Osteoblast (primary cell): Measurements from ENCODE around the gene CATSPERD. TPM values are rescaled to one million over a fixed set of nuclear protein-coding genes. Genes with fewer than 3 reads are reported as not detected.

Experiments
- DNase-seq: peaks from one replicate; pipeline ENCODE4 v3.0.0; 2011; ENCODE audit warnings: low spot score, mixed read lengths; ENCODE audit not compliant: insufficient read length; ENCODE audit errors: missing footprints
- H2AFZ ChIP-seq: 2 replicates; pipeline ENCODE4 v1.6.0; 2011; ENCODE audit warnings: mild to moderate bottlenecking, low read length
- H3K27ac ChIP-seq: 2 replicates; pipeline ENCODE4 v1.5.1; 2011; ENCODE audit warnings: mild to moderate bottlenecking, low read depth, low read length, moderate library complexity
- H3K27me3 ChIP-seq: 2 replicates; pipeline ENCODE4 v1.6.0; 2012; ENCODE audit warnings: mild to moderate bottlenecking, control low read depth, inconsistent platforms, low read length, moderate library complexity; ENCODE audit not compliant: insufficient read depth
- H3K36me3 ChIP-seq: 2 replicates; pipeline ENCODE4 v1.5.1; 2011; ENCODE audit warnings: mild to moderate bottlenecking, low read length, control low read depth, moderate library complexity; ENCODE audit not compliant: insufficient read depth
- H3K4me1 ChIP-seq: 2 replicates; pipeline ENCODE4 v1.5.1; 2011; ENCODE audit warnings: mild to moderate bottlenecking, low read length, control low read depth, moderate library complexity; ENCODE audit not compliant: insufficient read depth
- H3K4me2 ChIP-seq: 2 replicates; pipeline ENCODE4 v1.6.0; 2011; ENCODE audit warnings: mild to moderate bottlenecking, low read length; ENCODE audit not compliant: insufficient read depth
- H3K4me3 ChIP-seq: fragments of 200-600 bp; sonication (generic); 3 replicates; pipeline ENCODE4 v1.5.1; 2012; ENCODE audit warnings: mild to moderate bottlenecking, low read length, inconsistent platforms; ENCODE audit not compliant: insufficient read depth
- H3K79me2 ChIP-seq: 2 replicates; pipeline ENCODE4 v1.6.0; 2012; ENCODE audit warnings: mild to moderate bottlenecking, low read length, control low read depth, inconsistent platforms; ENCODE audit not compliant: insufficient read depth
- H3K9me3 ChIP-seq: 2 replicates; pipeline ENCODE4 v1.5.1; 2011; ENCODE audit warnings: low read depth, low read length, control low read depth
- H4K20me1 ChIP-seq: 2 replicates; pipeline ENCODE4 v1.6.0; 2012; ENCODE audit warnings: mild to moderate bottlenecking, low read length, control low read depth; ENCODE audit not compliant: insufficient read depth
- total RNA-seq: library from RNA; depleted of rRNA; stranded (reverse); fragments of >200 nt; gene quantifications from 2 replicates; pipeline ENCODE4 v1.2.3, GENCODE V29; 2012
- TF ChIP-seq, protein P1 (sequence below): IDR thresholded peaks from 2 replicates; pipeline ENCODE4 v1.5.1; 2011; ENCODE audit warnings: mild to moderate bottlenecking, low read depth, low read length, moderate library complexity; ENCODE audit errors: extremely low read depth

CATSPERD gene
- total RNA-seq, 1 donor, result under 0.01 TPM

DNA sequence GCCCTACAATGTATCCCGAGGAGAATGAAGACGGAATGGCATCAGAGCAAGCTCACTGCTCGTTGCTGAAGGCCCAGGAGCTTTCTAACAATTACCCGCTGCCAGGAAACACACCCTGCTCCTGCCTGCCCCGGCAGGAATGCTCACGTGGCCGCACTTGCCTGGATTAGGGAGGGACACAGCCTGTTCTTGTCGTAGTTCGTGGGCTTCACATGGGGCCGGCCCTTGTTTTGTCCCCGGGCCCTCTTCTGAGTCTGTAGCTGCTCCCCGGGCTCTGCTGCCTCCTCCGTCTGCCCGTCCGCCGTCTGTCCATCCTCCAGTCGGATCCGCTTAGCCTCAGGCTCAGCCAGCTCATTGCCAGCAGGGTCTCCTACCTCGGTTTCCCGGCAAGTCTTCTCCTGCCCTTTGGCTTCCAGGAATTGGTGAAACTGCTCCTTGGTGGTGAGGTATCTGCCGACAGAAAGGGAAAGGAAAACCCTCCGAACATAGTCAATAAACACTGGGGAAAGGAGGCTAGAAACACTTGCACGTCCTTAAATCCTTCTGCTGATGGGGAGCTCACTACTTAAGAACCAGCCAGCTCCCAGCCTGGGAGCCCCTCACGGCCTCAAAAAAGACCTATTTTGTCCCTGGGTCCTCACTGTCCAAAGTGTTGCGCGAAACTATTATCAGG, 69.6 kb downstream of the CATSPERD start:
- Histone ChIP-seq H3K4me2 (peak overlapping the region; percentile 100), H3K4me1 (peaks cover 4% of the 10 kb centered on the region), H2AFZ (peak overlapping the region; percentile 72), H4K20me1 (peaks cover 9% of the 10 kb centered on the region), H3K9me3 (no peaks in the 10 kb centered on the region), H3K4me3 (peak overlapping the region; percentile 95), H3K79me2 (peaks cover 12% of the 10 kb centered on the region), H3K27ac (peak overlapping the region; percentile 97), H3K36me3 (peaks cover 36% of the 10 kb centered on the region), H3K27me3 (no peaks in the 10 kb centered on the region)
- TF ChIP-seq, protein P1, sequence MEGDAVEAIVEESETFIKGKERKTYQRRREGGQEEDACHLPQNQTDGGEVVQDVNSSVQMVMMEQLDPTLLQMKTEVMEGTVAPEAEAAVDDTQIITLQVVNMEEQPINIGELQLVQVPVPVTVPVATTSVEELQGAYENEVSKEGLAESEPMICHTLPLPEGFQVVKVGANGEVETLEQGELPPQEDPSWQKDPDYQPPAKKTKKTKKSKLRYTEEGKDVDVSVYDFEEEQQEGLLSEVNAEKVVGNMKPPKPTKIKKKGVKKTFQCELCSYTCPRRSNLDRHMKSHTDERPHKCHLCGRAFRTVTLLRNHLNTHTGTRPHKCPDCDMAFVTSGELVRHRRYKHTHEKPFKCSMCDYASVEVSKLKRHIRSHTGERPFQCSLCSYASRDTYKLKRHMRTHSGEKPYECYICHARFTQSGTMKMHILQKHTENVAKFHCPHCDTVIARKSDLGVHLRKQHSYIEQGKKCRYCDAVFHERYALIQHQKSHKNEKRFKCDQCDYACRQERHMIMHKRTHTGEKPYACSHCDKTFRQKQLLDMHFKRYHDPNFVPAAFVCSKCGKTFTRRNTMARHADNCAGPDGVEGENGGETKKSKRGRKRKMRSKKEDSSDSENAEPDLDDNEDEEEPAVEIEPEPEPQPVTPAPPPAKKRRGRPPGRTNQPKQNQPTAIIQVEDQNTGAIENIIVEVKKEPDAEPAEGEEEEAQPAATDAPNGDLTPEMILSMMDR, result no peak
- DNase-seq, result peak; percentile 80

DNA sequence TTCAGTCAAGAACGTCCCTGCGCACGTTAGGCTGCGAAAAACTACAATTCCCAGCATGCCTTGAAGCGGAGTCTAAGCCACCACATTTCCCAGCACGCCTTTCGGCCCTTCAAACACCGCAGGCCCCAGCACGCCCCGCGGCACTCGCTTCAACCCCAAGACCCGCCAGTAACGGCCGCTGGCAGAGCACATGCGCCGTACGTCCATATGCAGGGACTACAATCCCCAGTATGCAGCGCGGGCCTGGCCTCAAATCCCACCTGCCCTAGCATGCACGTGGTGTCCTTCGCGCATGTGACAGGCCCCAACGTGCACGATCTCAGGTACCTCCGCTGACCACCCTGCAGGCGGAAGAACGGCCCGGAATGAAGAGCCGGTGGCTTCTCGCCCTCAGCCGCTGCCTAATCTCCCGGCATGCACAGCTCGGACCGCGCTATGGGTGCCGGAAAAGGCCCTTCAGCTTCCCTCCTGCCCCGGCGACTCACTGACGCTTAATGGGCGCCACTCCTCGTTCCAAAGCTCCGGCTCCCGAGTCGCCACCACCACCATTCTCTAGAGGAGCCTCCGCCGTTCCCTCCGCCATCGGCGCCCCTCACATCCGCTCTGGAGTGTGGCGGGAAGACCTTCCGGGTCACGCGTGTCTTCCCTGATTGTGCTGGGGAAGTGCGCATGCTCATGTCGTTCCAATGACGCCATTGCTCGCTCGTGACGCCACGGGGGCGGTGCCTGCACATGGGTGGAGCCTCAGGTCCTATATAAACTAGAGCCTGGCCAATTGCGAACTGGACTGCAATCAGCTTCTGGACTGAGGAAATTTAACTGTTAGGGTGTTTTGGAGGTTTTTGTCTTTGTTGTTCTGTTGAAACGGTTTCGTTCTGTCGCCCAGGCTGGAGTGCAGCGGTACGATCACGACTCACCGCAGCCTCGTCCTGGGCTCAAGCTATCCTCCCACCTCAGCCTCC, 70.4 kb downstream of the CATSPERD start, which contains the start of gene DUS3L:
TSS of gene DUS3L (minus strand) at position 605 of the 962 bp plus-strand sequence. CDS start at position 583, 22 bp downstream.
- H3K4me3 ChIP-seq, result peak within 1 kb of the TSS; percentile 95
- peak within 1 kb of the TSS; percentile 97 for H3K27ac ChIP-seq
- TF ChIP-seq, protein P1, result no peak
- peak within 1 kb of the TSS; percentile 100 for H3K4me2 ChIP-seq
- peaks cover 36% of the 10 kb centered on the region for H3K36me3 ChIP-seq
- DNase-seq, result peak; percentile 100
- no peaks in the 10 kb centered on the region for H3K9me3 ChIP-seq
- H3K27me3 ChIP-seq, result no peaks in the 10 kb centered on the region
- peaks cover 12% of the 10 kb centered on the region for H3K79me2 ChIP-seq
- peaks cover 9% of the 10 kb centered on the region for H4K20me1 ChIP-seq
- peak within 1 kb of the TSS; percentile 99 for H2AFZ ChIP-seq
- H3K4me1 ChIP-seq, result peaks cover 4% of the 10 kb centered on the region

DNA sequence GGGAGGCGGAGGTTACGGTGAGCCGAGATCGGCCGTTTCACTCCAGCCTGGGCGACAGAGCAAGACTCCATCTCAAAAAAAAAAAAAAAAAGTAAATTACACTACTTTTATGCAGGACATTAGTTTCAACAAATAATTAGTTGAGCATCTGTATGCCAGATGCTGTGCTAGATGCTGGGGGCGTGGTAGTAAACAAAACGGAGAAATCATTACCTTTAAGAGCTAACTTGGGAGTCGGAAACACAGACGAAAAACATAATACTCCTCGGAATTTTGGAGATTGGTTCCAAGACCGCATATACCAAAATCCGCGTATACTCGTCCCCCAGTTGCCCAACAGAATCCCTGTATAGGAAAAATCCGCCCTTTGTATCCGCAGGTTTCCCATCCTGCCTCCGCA, 71.8 kb downstream of the CATSPERD start:
- peaks cover 4% of the 10 kb centered on the region for H3K4me1 ChIP-seq
- DNase-seq, result no peak
- no peak overlapping the region for H3K4me2 ChIP-seq

More for the DNA sequence above, 71.8 kb downstream of the CATSPERD start:
- no peaks in the 10 kb centered on the region for H3K27me3 ChIP-seq
- peaks cover 24% of the 10 kb centered on the region for H3K36me3 ChIP-seq
- no peak overlapping the region for H3K27ac ChIP-seq
- H2AFZ ChIP-seq, result no peak overlapping the region
- TF ChIP-seq, protein P1, result no peak
- no peaks in the 10 kb centered on the region for H3K9me3 ChIP-seq
- H3K79me2 ChIP-seq, result peaks cover 12% of the 10 kb centered on the region
- H4K20me1 ChIP-seq, result peaks cover 9% of the 10 kb centered on the region
- no peak overlapping the region for H3K4me3 ChIP-seq
